NCI-H2107 (cell line): ENCODE measurements around the gene ASPRV1.
"Not testable (repeated sequence)": the region's sequence is repeated elsewhere in the genome, so short reads cannot be mapped to it uniquely, and the experiment has no call there.

Experiments used
- DNase-seq: peaks from one replicate; lab custom pipeline; 2025; lab: John Stamatoyannopoulos, UW

Gene ASPRV1

DNA sequence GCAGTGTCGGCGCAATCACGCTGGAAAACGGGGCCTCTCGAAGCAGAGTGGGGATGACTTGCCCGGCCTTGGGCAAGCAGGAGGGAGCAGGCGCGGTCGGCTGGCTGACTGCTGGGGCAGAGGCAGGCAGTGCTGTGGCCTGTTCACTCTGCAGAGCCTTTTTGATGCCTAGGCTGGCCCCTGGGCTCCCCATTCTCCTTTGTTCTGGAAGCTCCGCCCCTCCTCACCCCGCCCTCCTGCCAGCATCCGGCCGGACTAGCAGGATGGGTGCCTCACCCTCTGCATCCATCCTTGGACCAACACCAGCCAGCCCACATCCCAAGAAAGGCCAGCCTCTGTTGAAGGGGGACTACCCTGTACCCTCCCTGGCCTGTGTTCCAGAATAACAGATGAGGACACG is at the start of gene ASPRV1:
ASPRV1 (minus strand) TSS at position 136 of the 400 bp plus-strand sequence. CDS start 195 bp downstream, outside the sequence.
- no peak for DNase-seq

DNA sequence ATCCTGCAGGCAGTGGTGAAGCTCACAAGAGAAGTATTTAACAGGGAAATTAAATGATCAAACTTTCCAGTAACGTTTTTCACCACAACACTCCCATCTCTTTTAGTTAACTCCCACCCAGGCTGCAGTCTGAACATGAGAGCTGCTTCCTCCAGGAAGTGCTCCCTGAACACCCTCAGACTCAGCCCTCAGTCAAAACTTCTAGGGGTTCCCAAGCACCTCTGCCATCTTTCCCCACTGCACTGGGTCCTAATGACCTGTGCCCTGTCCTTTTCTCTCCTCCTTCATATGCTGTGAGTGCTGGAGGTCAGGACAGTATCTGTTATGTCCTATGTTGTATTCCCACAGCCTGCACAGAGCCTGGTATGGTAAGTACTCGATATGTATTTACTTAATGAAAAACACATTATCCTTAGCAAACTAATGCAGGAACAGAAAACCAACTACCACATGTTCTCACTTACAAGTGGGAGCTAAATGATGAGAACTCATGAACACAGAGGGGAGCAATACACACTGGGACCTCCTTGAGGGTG is 49.2 kb upstream of the ASPRV1 start:
- no peak for DNase-seq

DNA sequence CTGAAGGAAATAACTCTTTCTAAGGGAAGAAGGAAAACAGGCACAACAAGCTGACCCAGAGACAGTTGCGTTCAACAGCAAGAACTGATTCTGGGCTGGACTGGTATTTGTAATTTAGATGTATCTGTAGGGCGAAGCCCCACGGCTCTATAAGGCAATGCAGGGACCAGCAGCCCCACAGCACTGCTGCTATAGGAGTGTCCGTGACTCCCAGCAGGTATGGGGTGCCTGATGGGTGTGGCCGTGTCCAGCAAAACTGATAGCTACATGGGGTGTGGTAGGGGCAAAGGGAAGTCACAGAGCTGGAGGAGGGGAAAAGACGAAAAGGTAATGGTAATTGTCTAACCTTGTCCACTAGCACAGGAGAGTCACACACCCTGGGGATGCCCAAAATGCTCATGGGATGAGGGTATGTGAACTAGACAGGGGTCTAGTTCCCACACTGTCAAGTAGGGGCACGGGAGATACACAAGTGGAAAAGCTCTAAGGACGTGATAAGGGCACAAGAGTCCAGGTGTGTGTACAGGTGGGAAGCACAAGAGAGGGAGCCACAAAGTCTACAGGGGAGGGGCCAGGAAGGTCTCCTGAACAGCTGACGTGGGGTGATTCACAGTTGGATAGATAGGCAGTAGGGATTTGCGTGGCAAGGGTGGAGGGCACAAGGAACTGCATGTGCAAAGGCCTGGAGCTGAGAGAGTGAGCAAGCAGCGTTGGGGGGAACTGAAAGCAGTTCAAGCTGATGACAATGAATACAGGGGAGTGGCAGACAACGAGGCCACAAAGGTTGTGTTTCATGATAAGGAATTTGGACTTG is 48.5 kb upstream of the ASPRV1 start:
- no peak for DNase-seq

DNA sequence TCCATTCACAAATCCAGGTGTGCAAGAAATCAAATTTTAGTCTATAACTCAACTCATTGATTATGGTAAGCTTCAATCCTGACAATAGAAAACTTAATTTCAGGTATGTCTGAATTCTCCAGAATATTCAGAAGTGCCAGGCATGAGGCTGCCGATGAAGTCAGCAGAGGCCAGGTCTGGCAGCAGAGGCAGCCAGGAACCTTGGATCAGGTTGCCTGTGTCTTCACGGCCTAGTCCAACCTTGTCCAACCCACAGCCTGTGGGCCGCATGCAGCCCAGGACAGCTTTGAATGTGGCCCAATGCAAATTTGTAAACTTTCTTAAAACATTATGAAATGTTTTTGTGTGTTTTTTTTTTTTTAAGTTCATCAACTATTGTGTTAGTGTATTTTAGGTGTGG is 46.9 kb upstream of the ASPRV1 start:
- DNase-seq: no peak

DNA sequence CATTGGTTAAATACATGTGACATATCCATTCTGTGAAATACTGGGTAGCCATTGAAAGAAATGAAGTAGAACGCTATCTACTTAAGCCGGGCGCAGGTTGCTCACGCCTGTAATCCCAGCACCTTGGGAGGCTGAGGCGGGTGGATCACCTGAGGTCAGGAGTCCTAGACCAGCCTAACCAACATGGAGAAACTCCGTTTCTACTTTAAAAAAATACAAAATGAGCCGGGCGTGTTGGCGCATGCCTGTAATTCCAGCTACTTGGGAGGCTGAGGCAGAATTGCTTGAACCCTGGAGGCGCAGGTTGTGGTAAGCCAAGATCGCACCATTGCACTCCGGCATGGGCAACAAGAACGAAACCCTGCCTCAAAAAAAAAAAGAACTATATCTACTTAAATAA is 45.7 kb upstream of the ASPRV1 start:
- no peak for DNase-seq

DNA sequence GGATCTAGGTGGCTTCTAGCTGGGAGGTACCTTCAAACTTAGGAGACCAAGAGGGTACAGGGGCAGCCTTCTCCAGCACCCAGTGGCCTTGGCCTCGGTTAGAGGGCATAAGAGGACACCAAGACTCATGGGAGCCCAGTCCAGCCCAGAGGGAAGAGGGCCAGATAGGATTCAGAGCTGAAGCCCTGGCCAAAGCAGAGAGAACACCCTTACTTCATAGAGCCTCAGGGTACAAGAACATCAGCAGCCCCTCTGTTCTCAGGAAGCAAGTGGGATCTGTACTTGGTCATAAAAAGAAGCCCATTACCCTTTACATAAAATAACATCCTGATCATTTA is 45.0 kb upstream of the ASPRV1 start:
- no peak for DNase-seq

DNA sequence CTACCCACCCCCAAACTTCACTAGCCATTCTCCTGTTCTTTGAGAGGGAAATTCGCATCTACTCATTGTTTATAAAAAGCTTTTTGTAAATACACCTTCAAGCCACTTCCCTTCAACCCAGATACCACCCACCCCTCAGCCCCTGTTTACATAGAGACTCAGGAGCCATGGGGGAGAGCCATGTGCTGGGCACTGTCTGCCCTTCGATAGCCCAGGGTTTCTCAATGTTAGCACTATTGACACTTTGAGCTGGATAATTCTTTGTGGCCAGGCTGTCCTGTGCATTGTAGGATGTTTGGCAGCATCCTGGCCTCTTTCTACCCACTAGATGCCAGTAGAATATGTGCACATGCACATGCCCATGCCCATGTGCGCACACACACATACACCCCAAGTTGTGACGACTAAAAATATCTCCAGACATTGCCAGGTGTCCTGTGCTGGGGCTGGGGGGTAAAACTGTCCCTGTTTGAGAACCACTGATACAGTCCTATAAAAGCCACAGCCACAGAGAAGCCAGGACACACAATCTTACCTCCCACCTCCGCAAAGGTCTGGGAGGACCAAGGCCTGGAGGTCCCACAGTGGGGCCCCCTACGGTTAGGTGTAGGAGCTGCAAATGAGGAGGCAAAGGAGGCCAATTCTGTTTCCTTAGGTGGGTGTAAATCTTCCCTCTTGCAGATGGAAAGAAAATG is 44.5 kb upstream of the ASPRV1 start:
- no peak for DNase-seq

DNA sequence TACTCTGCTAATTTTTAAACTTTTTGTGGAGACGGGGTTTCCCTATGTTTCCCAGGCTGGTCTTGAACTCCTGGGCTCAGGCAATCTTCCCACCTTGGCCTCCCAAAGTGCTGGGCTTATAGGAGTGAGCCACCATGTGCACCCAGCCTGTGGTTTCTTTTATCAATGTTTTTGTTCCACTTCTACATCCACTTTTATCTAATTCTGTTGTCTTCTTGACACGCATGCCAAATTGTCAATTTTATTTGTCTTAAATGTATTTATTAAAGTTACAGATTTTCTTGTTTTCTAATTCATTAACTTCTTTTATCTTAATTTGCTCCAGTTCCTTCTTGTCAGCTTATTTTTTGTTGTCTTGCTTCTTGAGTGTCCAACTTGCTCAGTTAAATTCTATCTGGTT is 43.8 kb upstream of the ASPRV1 start:
- DNase-seq: no peak

DNA sequence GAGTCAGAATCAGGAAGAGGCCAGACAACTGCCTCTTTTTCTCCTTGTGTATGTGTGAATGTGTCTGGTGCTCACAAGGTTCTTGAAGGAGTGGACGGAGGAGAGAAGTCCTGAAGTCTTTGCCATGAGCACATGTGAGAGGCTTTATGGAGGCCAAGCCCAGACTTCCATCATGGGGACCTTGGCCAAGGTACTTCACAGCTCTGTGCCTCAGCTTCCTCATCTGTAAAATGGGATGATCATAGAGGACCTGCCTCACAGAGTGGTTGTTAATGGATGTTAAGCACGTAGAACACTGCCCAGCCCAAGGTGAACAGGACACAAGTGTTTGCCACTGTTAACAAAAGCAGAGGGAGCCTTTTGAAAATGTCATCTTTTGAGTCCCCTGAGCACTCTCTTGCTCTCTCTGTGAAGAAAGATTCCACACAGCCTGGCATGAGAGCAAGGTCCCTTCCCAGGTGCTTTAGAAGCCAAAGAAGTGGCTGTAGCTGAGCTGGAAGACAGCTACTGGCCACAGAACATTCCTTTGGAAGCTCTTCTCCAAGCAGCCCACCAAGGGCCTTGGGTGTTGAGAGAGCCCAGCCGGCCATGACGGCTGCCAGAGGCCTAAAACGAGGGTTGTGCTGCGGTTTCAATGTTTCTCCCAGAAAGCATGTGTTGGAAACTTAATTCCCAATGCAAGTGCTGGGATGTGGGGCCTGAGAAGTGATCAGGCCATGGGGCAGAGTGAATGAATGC is 41.8 kb upstream of the ASPRV1 start:
- no peak for DNase-seq

DNA sequence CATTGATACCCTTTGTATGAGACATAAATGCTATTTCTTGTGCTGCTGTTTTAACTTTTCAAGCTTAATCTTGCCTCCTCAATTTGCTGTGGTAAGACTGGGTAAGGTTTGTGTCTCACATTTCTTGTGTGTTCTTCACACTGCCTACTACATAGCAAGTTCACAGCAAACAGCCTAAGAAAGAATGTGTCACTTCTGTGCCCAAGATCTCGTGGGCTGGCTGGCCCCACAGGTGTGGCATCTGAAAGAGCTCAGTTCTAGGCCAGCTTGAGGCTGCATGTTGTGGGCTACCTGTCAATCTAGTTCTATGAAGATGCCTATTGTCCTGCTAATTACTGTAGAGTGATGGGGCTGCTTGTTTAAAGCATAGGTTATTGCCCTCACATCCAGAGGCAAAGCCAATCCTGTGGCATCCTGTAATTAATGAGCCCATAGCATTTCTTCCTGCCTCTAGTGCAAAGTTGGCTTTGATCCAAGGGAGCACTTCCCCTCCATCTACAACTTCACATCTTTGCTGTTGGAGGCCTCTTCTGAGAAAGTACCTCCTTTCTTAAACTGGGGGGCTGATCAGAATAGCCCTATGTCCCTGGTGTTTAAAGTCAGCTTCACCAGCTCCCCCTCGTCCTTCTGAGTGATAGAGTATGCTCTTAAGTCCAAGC is 40.9 kb upstream of the ASPRV1 start:
- no peak for DNase-seq

DNA sequence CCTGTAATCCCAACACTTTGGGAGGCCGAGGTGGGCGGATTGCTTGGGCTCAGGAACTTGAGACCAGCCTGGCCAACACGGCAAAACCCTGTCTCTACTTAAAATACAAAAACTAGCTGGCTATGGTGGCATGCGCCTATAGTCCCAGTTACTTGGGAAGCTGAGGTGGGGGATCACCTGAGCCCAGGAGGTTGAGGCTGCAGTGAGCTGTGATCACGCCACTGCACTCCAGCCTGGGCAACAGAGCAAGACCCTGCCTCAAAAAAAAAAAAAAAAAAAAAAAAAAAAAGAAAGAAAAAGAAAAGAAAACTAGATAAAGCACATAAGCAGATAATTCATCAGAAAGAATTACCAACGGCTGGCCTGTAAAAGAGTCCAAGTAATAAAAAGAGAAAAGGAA is 39.1 kb upstream of the ASPRV1 start:
- not testable (repeated sequence) for DNase-seq

DNA sequence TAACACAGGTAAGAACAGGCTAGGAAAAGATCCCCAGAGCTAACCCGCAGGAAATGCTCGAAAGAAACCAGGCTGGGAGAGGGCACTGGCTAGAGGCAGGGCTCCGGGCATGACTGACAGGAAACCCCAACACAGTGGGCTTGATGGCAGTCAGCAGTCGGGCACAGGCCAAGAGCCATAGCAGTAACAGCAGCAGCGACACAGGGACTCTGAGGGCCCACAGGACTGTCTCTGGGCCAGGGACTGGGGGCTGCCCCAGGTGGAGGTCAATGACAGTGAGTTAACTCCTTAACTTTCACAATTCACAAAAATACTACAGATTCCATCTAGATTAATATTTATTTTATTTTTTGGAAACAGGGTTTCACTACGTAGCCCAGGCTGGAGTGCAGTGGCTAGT is 37.3 kb upstream of the ASPRV1 start:
- DNase-seq: no peak

DNA sequence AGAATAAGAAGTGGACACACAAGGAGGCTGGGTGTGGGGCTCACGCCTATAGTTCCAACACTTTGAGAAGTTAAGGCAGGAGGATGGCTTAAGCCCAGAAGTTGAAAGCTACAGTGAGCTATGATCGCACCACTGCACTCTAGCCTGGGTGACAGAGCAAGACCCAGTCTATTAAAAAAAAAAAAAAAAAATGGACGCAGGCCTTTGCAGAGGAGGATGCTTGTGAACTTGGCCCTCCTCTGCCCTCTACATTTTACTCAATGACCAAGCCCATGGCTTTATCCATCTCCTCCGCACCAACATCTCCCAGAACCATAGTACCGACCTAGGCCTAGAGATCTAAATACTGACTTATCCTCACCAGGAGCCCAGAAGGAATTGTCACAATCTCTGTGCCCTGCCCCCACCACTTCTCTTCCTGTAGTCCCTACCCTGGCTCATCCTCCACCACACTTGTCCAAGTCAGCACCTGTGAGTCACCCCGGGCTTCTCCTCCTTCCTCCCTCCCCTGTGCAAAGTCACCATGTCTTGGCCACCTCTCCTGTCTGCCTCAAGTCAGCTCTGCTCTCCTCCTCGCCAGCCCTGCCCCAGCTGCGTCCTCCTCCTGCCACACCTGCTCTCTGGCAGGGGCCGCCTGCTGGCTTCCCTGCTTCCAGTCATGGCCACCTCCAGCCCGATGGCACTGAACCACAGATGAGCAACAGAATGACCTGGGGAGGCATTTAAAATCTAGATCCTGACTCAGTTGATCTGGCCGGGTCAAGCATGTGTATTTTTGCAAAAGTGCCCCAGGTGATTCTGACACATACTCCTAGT is 35.8 kb upstream of the ASPRV1 start:
- no peak for DNase-seq

DNA sequence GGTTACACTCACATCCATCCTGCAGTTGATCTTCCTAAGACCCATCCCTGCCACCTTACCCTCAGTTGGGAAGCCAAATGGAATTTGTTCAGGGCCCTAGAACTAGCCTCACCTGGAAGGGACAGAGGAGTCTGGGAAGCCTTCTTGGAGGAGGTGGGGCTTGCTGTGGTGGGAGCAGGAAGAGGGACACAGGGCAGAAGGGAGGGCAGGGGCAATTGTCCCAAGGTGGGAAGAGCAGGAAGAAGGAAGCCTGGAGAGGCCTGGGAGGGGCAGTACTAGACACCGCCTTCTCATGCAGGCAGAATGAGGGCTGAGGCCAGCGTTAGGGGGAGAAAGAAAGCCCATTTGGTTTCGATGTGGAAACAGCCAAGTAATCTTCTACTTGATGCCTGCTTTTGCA is 34.1 kb upstream of the ASPRV1 start:
- DNase-seq: no peak

DNA sequence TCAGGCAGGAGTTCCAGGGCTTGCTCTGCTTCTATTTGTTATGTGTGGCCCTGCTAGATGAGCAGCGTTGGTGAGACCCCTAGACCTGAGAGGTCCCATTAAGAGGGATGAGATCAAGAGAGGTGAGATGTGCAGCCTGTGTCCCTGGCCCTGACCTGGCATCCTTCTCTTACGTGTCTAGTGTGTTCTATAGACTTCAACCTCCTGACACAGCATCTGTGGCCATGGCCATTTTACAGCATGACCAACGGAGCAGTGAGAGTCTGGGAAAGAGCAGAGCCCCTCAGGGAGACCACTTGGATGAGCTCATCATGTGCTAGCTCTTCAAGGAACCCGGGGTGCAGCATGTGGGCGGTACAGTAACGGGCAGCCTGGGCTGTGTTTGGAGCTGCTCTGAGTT is 32.7 kb upstream of the ASPRV1 start:
- DNase-seq: no peak

DNA sequence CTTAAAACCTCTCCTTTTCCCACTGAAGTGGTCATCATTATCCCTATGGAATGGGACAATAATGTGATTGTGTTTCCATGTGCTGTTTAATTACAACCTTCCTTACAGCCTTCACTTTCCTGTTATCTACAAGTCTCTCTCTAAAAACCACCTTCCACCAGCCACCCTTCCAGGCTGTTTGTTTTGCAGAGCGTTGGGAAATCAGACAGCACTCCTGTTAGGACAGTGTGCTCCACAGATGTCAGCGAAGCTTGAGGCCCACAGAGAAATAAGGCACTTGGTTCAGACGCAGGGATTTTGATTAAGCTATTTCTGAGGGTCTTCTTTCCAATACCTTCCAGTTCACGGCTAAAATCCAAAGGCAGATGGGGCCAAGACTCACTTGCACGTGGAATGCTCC is 32.3 kb upstream of the ASPRV1 start:
- DNase-seq: no peak

DNA sequence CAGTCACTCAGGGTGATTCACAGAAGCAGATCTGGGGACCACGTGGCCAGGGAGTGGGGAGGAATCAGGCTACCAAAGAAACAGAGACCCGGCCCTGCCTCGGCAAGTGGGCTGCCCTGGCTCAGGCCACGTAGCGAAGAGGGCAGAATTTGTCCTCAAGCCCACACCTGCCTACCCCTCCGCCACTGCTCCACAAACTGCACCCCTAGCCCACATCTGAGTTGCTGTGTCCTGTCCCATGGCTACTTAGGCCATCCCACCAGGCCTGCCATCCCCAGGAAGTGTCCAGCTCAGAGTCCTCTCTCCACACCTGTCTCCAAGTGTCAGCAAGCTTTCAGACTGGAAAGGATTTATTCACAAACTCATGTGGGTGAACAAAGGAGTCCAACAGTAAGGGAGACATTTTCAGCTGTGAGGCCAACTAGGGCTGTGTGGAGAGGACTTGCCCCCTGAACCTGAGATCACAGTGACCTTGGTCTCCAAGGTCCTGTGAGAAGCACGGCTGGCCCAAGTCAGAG is 31.7 kb upstream of the ASPRV1 start:
- no peak for DNase-seq

DNA sequence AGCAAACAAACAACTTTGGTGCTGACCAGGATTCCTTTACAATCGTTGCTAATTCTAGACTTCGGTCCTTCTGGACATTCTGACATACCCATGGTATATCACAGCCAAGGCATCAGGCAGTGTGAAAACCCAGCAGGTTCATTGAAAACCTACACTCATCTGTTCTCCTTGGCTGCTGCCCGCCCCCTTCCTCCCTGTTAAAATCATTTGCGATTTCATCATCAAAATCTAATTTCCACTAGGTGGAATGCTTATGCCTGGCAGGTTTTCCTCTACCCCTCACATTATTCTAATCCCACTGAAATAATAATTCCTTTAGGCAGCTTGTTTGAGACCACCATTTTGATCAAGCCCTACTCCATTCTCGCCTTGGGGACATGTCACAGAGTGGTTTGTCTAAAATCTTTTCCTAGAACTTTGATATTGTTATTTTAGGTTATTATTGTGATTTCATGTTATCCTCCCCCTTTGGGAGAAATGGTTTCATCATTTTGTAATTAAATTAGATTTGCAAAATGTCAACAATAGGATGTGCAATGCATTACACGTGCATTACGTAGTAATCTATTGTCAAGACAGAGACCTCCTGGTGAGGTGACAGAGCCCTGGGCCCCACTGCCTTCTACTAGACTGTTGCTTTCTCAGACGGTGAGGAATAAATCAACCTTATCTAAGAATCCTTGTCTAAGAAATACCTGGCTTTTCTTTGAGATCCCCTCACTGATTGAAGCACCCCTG is 31.0 kb upstream of the ASPRV1 start:
- no peak for DNase-seq

DNA sequence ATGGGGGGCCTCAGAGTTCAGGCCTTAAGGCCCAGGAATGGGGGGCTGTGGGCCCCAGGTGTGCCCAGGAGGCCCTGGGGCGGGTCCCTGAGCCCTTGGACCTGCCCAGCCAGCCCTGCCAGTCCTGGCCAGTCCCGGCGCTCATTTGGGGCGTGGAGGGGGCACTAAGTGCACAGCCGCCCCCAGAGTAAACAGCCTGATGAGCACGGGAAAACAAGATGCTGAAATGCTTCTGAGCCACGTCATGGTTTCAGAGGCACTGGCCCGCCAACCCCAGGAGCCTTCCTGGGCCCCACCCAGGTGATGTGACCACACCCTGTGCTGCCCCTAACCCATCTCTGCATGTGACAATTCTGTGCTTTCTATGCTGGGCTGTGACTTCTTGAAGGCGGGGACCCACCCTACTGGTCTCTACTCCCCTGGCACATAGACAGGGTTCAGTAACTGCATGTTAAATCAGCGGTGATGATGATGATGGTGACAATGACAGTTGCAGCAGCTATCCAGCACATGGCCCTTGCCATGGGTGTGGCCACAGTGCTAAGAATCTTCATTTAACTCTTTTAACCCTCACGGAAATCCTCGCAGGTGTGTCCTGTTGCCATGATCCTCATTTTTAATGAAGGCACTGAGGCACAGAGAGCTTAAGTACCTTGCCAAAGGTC is 28.1 kb upstream of the ASPRV1 start:
- no peak for DNase-seq

DNA sequence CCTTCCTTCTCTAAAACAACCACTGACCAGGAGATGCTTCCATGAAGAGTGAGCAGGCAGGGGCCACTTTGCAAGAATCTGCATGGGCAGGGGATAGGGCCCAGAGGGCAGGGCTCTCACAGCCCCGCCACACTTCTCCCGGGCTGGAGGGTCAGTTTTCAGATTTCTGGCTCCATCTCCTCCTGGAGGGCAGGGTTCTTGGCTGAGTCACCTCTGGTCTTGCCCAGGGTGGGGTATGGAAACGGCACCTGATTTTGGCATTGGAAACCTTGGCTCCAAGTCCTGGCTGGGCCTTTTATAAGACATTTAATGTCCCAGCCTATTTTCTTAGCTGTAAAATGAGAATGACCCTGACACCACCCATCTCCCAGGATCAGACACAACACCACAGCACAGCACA is 27.6 kb upstream of the ASPRV1 start:
- DNase-seq: no peak
